ENCODE results near the gene CBX8. TPM values are rescaled to one million over a fixed set of nuclear protein-coding genes. Genes with fewer than 3 reads are reported as not detected.

The CBX8 gene
- total RNA-seq: 1 to 10 TPM; 4.9 to 5.5 TPM

DNA sequence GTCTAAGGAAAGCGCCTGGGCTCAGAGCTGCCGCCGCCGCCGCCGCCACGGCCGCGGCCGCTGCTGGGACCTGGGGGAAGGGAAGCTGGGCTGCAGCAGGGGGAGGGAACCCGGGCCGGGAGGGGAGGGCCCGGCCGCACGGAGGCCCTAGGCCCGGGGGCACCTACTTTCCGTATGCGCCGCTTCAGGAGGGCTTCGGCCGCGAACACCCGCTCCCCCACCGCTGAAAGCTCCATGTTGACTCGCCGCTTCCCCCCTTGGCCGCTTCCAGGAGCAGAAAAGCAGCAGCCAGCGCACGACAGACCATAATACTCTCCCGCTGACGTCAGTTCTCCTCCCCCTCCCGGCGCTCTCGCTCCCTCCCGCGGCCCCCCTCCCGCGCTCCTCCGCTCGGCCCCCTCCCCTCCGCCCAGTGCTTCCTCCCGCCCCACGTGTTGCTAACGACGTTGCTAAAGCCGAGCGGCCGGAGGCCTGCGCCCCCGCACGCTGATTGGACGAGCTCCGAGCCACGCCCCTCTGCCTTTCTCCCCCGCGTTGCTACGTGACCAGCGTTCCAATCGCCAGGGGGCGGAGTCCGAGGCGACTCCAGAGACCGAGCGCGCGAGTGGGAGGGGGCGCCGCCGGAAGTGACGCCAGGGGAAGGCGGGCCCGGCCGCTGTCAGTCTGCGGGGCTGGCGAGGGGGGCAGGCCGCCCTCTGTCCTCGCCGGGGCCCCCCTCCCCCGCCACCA is at the start of gene CBX8:
TSS of gene CBX8 (minus strand) at position 315 of the 729 bp plus-strand sequence. CDS start at position 236, 79 bp downstream.
- ATAC-seq (ENCODE audit: low read depth): peak; percentile 89
- Mint-ChIP-seq H3K9me3 (no peaks in the 10 kb centered on the region), H3K27ac (peak within 1 kb of the TSS; percentile 84), H3K27me3 (peaks cover 35% of the 10 kb centered on the region), H3K4me3 (peak within 1 kb of the TSS; percentile 89), H3K36me3 (peaks cover 3% of the 10 kb centered on the region), H3K4me1 (peaks cover 27% of the 10 kb centered on the region)
- POLR2A ChIA-PET: interaction anchor here (0.6 to 3.7 kb wide), 21 partner anchors 9 to 1838 kb away, joined by 3 to 45 read pairs (median 5); partner anchors contain the start of genes CBX2, CBX4 and TNRC6C
- DNase-seq: peak; percentile 99

GRCh38 chr17:79845601-79845949 is 48.7 kb upstream of the CBX8 start:
- Mint-ChIP-seq H3K27ac (no peak overlapping the region), H3K36me3 (no peaks in the 10 kb centered on the region), H3K27me3 (peaks cover 54% of the 10 kb centered on the region), H3K9me3 (no peaks in the 10 kb centered on the region), H3K4me3 (no peak overlapping the region), H3K4me1 (peaks cover 8% of the 10 kb centered on the region)
- POLR2A ChIA-PET: no interaction called here
- DNase-seq (no peak), ATAC-seq (ENCODE audit: low read depth) (no peak)

DNA sequence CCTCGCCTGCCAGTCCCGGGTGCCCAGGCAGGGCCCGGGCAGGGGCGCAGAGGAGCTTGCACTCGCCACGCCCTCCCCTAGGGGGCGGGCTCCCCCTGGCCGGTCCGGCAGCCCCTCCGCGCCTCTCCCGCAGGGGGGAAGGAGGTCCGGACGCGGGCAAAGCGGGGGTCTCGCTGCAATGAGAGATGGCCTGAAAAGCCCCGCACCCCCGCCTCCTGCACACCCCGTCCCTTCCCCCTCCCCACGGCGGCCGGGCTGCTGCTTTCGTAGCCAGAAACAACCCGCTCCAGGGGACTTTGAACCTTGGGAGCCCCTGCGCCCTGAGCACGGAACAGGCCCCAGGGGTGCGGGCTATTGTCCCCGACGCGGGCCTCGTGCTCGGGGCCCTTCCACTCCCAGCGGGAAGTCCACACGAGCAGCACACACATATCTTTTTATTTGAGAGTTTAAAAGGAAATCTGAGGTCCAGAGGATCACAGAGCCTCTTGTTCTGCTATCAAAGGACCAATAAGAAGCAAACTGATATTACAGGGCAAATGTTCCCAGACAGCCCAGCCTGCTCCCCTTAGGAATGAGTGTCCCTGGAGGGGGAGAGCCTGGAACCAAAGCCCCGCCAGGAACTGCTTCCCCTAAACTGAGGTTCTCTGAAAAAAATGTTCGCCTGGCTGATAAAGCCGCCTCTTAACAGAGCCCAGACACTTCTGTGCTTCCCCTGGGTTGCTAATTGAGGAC is 48.2 kb upstream of the CBX8 start:
- peaks cover 8% of the 10 kb centered on the region for H3K4me1 Mint-ChIP-seq
- ATAC-seq (ENCODE audit: low read depth): peak; percentile 44

GRCh38 chr17:79843816-79844800 is 47.2 kb upstream of the CBX8 start:
- POLR2A ChIA-PET: interaction anchor here (1.7 kb wide), 1 partner anchor 47 kb away, joined by 3 read pairs; the partner anchor contains the start of gene CBX8
- no peaks in the 10 kb centered on the region for H3K9me3 Mint-ChIP-seq
- DNase-seq (peak; percentile 47), ATAC-seq (ENCODE audit: low read depth) (no peak)
- peaks cover 57% of the 10 kb centered on the region for H3K27me3 Mint-ChIP-seq
- H3K4me1 Mint-ChIP-seq: peaks cover 8% of the 10 kb centered on the region
- no peak overlapping the region for H3K27ac Mint-ChIP-seq
- H3K4me3 Mint-ChIP-seq: peak overlapping the region; percentile 67
- no peaks in the 10 kb centered on the region for H3K36me3 Mint-ChIP-seq

More for the DNA sequence above, 48.2 kb upstream of the CBX8 start:
- Mint-ChIP-seq H3K9me3 (no peaks in the 10 kb centered on the region), H3K4me3 (no peak overlapping the region), H3K27ac (no peak overlapping the region), H3K36me3 (no peaks in the 10 kb centered on the region), H3K27me3 (peaks cover 55% of the 10 kb centered on the region)
- peak; percentile 80 for DNase-seq
- POLR2A ChIA-PET: no interaction called here

DNA sequence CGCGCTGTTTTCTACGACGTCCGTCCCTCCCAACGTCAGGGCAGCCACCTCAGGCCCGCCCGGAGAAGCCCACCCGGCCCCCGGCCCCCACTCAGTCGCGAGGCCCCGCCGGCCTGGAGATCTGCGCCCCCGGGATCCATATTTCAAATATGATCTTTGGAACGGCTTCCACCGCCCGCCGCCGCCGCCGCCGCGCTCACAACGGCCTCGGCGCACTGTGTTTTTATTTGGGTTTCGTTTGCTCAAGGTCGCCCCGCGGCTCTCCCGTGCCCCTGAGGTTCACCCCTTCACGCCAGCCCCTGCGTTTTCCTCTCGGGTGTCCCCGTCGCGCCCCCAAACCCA is 46.6 kb upstream of the CBX8 start:
- DNase-seq (no peak), ATAC-seq (ENCODE audit: low read depth) (no peak)
- peaks cover 54% of the 10 kb centered on the region for H3K27me3 Mint-ChIP-seq
- peaks cover 8% of the 10 kb centered on the region for H3K4me1 Mint-ChIP-seq
- no peak overlapping the region for H3K27ac Mint-ChIP-seq
- H3K9me3 Mint-ChIP-seq: no peaks in the 10 kb centered on the region
- peaks cover under 1% of the 10 kb centered on the region for H3K36me3 Mint-ChIP-seq
- peak overlapping the region; percentile 67 for H3K4me3 Mint-ChIP-seq
- POLR2A ChIA-PET: interaction anchor here (1.7 to 5.2 kb wide), 2 partner anchors 33 to 46 kb away, joined by 3 to 76 read pairs; partner anchors contain the start of gene CBX8

DNA sequence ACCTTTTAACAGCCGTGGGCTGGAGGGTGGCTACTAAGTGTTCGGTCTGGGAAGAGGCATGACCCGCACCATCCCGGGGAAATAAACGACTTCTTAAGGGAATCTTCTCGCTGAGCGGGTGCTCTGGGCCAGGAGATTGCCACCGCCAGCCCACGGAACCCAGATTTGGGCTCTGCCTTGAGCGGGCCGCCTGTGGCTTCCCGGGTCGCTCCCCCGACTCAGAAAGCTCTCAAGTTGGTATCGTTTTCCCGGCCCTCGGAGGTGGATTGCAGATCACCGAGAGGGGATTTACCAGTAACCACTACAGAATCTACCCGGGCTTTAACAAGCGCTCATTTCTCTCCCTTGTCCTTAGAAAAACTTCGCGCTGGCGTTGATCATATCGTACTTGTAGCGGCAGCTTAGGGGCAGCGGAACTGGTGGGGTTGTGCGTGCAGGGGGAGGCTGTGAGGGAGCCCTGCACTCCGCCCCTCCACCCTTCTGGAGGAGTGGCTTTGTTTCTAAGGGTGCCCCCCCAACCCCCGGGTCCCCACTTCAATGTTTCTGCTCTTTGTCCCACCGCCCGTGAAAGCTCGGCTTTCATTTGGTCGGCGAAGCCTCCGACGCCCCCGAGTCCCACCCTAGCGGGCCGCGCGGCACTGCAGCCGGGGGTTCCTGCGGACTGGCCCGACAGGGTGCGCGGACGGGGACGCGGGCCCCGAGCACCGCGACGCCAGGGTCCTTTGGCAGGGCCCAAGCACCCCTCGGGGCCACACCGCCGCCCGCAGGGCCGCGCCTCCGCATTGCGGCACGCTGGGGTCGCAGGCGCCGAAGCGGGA is 46.0 kb upstream of the CBX8 start:
- H3K36me3 Mint-ChIP-seq: peaks cover 5% of the 10 kb centered on the region
- H3K9me3 Mint-ChIP-seq: no peaks in the 10 kb centered on the region
- POLR2A ChIA-PET: interaction anchor here (1.0 to 5.2 kb wide), 3 partner anchors 32 to 46 kb away, joined by 3 to 76 read pairs (median 3); partner anchors contain the start of gene CBX8
- H3K4me1 Mint-ChIP-seq: peaks cover 11% of the 10 kb centered on the region
- ATAC-seq (ENCODE audit: low read depth) (no peak), DNase-seq (peak; percentile 60)
- H3K27ac Mint-ChIP-seq: peak overlapping the region; percentile 38
- H3K27me3 Mint-ChIP-seq: peaks cover 50% of the 10 kb centered on the region
- peak overlapping the region; percentile 40 for H3K4me3 Mint-ChIP-seq

DNA sequence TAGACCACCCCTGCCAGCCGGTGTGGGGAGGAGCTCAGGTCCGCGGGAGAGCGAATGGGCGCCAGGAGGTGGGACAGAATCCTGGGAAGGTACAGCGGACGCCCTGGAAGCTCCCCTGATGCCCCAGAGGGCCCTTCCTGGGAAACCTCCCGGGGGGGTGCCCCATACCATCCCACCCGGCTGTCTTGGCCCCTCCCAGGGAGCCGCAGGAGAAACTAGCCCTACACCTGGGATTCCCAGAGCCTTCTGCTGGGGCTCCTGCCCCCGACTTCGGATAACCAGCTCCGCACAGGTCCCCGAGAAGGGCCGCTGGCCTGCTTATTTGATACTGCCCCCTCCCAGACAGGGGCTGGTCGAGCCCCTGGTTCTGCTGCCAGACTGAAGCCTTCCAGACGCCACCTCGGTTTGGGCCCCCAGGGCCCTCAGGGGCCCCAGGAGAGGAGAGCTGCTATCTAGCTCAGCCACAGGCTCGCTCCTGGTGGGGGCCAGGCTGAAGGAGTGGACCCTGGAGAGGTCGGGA is 45.3 kb upstream of the CBX8 start:
- POLR2A ChIA-PET: interaction anchor here (0.7 to 5.2 kb wide), 4 partner anchors 32 to 150 kb away, joined by 3 to 76 read pairs (median 3); partner anchors contain the start of gene CBX8
- no peaks in the 10 kb centered on the region for H3K9me3 Mint-ChIP-seq
- peaks cover 44% of the 10 kb centered on the region for H3K27me3 Mint-ChIP-seq
- no peak for ATAC-seq (ENCODE audit: low read depth)
- peak; percentile 56 for DNase-seq
- no peak overlapping the region for H3K27ac Mint-ChIP-seq
- H3K36me3 Mint-ChIP-seq: peaks cover 5% of the 10 kb centered on the region
- no peak overlapping the region for H3K4me3 Mint-ChIP-seq
- H3K4me1 Mint-ChIP-seq: peaks cover 12% of the 10 kb centered on the region

- ATAC-seq (ENCODE audit: low read depth) (no peak), DNase-seq (peak; percentile 53)
- Mint-ChIP-seq H3K4me1 (peaks cover 17% of the 10 kb centered on the region), H3K27me3 (peaks cover 44% of the 10 kb centered on the region), H3K36me3 (peaks cover 5% of the 10 kb centered on the region), H3K9me3 (no peaks in the 10 kb centered on the region), H3K4me3 (peak overlapping the region; percentile 8), H3K27ac (no peak overlapping the region)
- POLR2A ChIA-PET: interaction anchor here (0.7 to 5.2 kb wide), 5 partner anchors 31 to 151 kb away, joined by 3 to 76 read pairs (median 3); partner anchors contain the start of gene CBX8
Observed at GRCh38 chr17:79841369-79842135, 44.7 kb upstream of the CBX8 start.

DNA sequence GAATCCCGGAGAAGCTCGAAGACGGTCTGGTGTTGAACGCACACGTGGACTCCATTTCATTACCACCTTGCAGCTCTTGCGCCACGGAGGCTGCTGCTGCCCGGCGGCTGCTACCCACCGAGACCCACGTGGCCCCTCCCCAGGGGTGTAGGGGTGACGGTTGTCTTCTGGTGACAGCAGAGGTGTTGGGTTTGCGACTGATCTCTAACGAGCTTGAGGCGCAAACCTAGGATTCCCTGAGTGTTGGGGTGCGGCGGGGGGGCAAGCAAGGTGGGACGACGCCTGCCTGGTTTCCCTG is 44.1 kb upstream of the CBX8 start:
- peaks cover 39% of the 10 kb centered on the region for H3K27me3 Mint-ChIP-seq
- H3K9me3 Mint-ChIP-seq: no peaks in the 10 kb centered on the region
- DNase-seq (no peak), ATAC-seq (ENCODE audit: low read depth) (no peak)
- peaks cover 5% of the 10 kb centered on the region for H3K36me3 Mint-ChIP-seq
- H3K27ac Mint-ChIP-seq: no peak overlapping the region
- peaks cover 19% of the 10 kb centered on the region for H3K4me1 Mint-ChIP-seq
- H3K4me3 Mint-ChIP-seq: peak overlapping the region; percentile 8
- POLR2A ChIA-PET: interaction anchor here (0.9 to 5.2 kb wide), 5 partner anchors 30 to 156 kb away, joined by 3 to 76 read pairs (median 4); partner anchors contain the start of gene CBX8

DNA sequence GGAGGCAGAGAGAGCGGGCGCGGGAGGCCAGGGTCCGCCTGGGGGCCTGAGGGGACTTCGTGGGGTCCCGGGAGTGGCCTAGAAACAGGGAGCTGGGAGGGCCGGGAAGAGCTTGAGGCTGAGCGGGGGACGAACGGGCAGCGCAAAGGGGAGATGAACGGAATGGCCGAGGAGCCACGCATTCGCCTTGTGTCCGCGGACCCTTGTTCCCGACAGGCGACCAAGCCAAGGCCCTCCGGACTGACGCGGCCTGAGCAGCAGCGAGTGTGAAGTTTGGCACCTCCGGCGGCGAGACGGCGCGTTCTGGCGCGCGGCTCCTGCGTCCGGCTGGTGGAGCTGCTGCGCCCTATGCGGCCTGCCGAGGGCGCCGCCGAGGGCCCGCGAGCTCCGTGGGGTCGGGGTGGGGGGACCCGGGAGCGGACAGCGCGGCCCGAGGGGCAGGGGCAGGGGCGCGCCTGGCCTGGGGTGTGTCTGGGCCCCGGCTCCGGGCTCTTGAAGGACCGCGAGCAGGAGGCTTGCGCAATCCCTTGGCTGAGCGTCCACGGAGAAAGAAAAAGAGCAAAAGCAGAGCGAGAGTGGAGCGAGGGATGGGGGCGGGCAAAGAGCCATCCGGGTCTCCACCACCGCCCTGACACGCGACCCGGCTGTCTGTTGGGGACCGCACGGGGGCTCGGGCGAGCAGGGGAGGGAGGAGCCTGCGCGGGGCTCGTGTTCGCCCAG is 43.6 kb upstream of the CBX8 start:
- no peaks in the 10 kb centered on the region for H3K9me3 Mint-ChIP-seq
- peaks cover 5% of the 10 kb centered on the region for H3K36me3 Mint-ChIP-seq
- H3K4me3 Mint-ChIP-seq: peak overlapping the region; percentile 99
- POLR2A ChIA-PET: interaction anchor here (0.6 to 5.2 kb wide), 14 partner anchors 11 to 157 kb away, joined by 3 to 76 read pairs (median 6); partner anchors contain the start of gene CBX8
- H3K27ac Mint-ChIP-seq: peak overlapping the region; percentile 56
- peaks cover 18% of the 10 kb centered on the region for H3K4me1 Mint-ChIP-seq
- no peak for ATAC-seq (ENCODE audit: low read depth)
- peak; percentile 68 for DNase-seq
- H3K27me3 Mint-ChIP-seq: peaks cover 33% of the 10 kb centered on the region
